H1 (cell line): ENCODE results near the gene TLR1.

ENCODE experiments used
- ASH2L ChIP-seq: fragments of 200-600, 300-600 bp; sonication (generic); IDR thresholded peaks from one replicate; pipeline ENCODE4 v1.7.1; 2017; ENCODE audit warnings: low read length
- EP300 ChIP-seq, 2 experiments: IDR thresholded peaks; 1 replicate in 1 of 2; 2 replicates in 1 of 2; pipeline ENCODE4 v1.6.1; 2011 to 2012; ENCODE audit warnings: low read depth in 2 of 2, low read length in 2 of 2, mild to moderate bottlenecking in 2 of 2, borderline replicate concordance in 1 of 2, inconsistent platforms in 1 of 2, moderate library complexity in 1 of 2
- EZH2 ChIP-seq: fragments of 200-600 bp; sonication (generic); IDR thresholded peaks from 2 replicates; pipeline ENCODE4 v1.7.1; 2012; ENCODE audit warnings: low read depth, mild to moderate bottlenecking, moderate library complexity, low read length, inconsistent platforms; ENCODE audit not compliant: severe bottlenecking
- POLR2A ChIP-seq, 2 experiments: IDR thresholded peaks; 1 replicate in 1 of 2; 2 replicates in 1 of 2; pipeline ENCODE4 v1.6.1; 2011; ENCODE audit warnings: low read depth in 2 of 2, low read length in 2 of 2, mild to moderate bottlenecking in 2 of 2; ENCODE audit errors: control extremely low read depth in 1 of 2
- SRF ChIP-seq: IDR thresholded peaks from 2 replicates; pipeline ENCODE4 v1.6.1; 2011; ENCODE audit warnings: mild to moderate bottlenecking, low read depth, low read length, moderate library complexity
- TAF1 ChIP-seq: IDR thresholded peaks from 2 replicates; pipeline ENCODE4 v1.6.1; 2011; ENCODE audit warnings: mild to moderate bottlenecking, low read depth, low read length
- TCF12 ChIP-seq: IDR thresholded peaks from 2 replicates; pipeline ENCODE4 v1.6.1; 2011; ENCODE audit warnings: low read depth, mild to moderate bottlenecking, low read length
- TF ChIP-seq, protein P1 (sequence below): IDR thresholded peaks from 2 replicates; pipeline ENCODE4 v1.6.1; 2011; ENCODE audit warnings: low read depth, mild to moderate bottlenecking, low read length; ENCODE audit not compliant: insufficient read depth
- TF ChIP-seq, protein P2 (sequence below): fragments of 300-600 bp; sonication (generic); IDR thresholded peaks from 2 replicates; pipeline ENCODE4 v1.7.1; 2012; ENCODE audit warnings: low read length, moderate library complexity, mild to moderate bottlenecking, inconsistent platforms; ENCODE audit not compliant: insufficient replicate concordance
- TF ChIP-seq, protein P3 (sequence below), 3 experiments: IDR thresholded peaks; 1 replicate in 2 of 3; 2 replicates in 1 of 3; pipeline versions ENCODE4 v1.5.1 to v1.6.1; 2011; ENCODE audit warnings: low read length in 3 of 3, mild to moderate bottlenecking in 3 of 3, inconsistent platforms in 2 of 3, low read depth in 1 of 3, moderate library complexity in 1 of 3; ENCODE audit not compliant: insufficient read depth in 1 of 3; ENCODE audit errors: control extremely low read depth in 1 of 3

GRCh38 chr4:38787693-38788092 is 16.9 kb downstream of the TLR1 start:
- no peak for TF ChIP-seq TAF1
- no peak for TF ChIP-seq POLR2A (IDR thresholded peaks at IDR 0.05; ENCODE audit: control extremely low read depth in 1 of 2, low read depth in 2 of 2, low read length in 2 of 2)
- TF ChIP-seq SRF = no peak
- no peak for TF ChIP-seq EZH2
- TF ChIP-seq, protein P1, sequence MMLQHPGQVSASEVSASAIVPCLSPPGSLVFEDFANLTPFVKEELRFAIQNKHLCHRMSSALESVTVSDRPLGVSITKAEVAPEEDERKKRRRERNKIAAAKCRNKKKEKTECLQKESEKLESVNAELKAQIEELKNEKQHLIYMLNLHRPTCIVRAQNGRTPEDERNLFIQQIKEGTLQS = no peak
- no peak for TF ChIP-seq ASH2L
- TF ChIP-seq, protein P2, sequence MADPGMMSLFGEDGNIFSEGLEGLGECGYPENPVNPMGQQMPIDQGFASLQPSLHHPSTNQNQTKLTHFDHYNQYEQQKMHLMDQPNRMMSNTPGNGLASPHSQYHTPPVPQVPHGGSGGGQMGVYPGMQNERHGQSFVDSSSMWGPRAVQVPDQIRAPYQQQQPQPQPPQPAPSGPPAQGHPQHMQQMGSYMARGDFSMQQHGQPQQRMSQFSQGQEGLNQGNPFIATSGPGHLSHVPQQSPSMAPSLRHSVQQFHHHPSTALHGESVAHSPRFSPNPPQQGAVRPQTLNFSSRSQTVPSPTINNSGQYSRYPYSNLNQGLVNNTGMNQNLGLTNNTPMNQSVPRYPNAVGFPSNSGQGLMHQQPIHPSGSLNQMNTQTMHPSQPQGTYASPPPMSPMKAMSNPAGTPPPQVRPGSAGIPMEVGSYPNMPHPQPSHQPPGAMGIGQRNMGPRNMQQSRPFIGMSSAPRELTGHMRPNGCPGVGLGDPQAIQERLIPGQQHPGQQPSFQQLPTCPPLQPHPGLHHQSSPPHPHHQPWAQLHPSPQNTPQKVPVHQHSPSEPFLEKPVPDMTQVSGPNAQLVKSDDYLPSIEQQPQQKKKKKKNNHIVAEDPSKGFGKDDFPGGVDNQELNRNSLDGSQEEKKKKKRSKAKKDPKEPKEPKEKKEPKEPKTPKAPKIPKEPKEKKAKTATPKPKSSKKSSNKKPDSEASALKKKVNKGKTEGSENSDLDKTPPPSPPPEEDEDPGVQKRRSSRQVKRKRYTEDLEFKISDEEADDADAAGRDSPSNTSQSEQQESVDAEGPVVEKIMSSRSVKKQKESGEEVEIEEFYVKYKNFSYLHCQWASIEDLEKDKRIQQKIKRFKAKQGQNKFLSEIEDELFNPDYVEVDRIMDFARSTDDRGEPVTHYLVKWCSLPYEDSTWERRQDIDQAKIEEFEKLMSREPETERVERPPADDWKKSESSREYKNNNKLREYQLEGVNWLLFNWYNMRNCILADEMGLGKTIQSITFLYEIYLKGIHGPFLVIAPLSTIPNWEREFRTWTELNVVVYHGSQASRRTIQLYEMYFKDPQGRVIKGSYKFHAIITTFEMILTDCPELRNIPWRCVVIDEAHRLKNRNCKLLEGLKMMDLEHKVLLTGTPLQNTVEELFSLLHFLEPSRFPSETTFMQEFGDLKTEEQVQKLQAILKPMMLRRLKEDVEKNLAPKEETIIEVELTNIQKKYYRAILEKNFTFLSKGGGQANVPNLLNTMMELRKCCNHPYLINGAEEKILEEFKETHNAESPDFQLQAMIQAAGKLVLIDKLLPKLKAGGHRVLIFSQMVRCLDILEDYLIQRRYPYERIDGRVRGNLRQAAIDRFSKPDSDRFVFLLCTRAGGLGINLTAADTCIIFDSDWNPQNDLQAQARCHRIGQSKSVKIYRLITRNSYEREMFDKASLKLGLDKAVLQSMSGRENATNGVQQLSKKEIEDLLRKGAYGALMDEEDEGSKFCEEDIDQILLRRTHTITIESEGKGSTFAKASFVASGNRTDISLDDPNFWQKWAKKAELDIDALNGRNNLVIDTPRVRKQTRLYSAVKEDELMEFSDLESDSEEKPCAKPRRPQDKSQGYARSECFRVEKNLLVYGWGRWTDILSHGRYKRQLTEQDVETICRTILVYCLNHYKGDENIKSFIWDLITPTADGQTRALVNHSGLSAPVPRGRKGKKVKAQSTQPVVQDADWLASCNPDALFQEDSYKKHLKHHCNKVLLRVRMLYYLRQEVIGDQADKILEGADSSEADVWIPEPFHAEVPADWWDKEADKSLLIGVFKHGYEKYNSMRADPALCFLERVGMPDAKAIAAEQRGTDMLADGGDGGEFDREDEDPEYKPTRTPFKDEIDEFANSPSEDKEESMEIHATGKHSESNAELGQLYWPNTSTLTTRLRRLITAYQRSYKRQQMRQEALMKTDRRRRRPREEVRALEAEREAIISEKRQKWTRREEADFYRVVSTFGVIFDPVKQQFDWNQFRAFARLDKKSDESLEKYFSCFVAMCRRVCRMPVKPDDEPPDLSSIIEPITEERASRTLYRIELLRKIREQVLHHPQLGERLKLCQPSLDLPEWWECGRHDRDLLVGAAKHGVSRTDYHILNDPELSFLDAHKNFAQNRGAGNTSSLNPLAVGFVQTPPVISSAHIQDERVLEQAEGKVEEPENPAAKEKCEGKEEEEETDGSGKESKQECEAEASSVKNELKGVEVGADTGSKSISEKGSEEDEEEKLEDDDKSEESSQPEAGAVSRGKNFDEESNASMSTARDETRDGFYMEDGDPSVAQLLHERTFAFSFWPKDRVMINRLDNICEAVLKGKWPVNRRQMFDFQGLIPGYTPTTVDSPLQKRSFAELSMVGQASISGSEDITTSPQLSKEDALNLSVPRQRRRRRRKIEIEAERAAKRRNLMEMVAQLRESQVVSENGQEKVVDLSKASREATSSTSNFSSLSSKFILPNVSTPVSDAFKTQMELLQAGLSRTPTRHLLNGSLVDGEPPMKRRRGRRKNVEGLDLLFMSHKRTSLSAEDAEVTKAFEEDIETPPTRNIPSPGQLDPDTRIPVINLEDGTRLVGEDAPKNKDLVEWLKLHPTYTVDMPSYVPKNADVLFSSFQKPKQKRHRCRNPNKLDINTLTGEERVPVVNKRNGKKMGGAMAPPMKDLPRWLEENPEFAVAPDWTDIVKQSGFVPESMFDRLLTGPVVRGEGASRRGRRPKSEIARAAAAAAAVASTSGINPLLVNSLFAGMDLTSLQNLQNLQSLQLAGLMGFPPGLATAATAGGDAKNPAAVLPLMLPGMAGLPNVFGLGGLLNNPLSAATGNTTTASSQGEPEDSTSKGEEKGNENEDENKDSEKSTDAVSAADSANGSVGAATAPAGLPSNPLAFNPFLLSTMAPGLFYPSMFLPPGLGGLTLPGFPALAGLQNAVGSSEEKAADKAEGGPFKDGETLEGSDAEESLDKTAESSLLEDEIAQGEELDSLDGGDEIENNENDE = no peak
- no peak for TF ChIP-seq EP300 (IDR thresholded peaks at IDR 0.05; ENCODE audit: borderline replicate concordance in 1 of 2, low read depth in 2 of 2, low read length in 2 of 2)
- TF ChIP-seq, protein P3, sequence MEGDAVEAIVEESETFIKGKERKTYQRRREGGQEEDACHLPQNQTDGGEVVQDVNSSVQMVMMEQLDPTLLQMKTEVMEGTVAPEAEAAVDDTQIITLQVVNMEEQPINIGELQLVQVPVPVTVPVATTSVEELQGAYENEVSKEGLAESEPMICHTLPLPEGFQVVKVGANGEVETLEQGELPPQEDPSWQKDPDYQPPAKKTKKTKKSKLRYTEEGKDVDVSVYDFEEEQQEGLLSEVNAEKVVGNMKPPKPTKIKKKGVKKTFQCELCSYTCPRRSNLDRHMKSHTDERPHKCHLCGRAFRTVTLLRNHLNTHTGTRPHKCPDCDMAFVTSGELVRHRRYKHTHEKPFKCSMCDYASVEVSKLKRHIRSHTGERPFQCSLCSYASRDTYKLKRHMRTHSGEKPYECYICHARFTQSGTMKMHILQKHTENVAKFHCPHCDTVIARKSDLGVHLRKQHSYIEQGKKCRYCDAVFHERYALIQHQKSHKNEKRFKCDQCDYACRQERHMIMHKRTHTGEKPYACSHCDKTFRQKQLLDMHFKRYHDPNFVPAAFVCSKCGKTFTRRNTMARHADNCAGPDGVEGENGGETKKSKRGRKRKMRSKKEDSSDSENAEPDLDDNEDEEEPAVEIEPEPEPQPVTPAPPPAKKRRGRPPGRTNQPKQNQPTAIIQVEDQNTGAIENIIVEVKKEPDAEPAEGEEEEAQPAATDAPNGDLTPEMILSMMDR (IDR thresholded peaks at IDR 0.05; ENCODE audit: control extremely low read depth in 1 of 3, insufficient read depth in 1 of 3, low read depth in 1 of 3, low read length in 3 of 3) = no peak
- TF ChIP-seq TCF12 = no peak
